Measurements from ENCODE around the gene FAM168A. TPM values are rescaled to one million over a fixed set of nuclear protein-coding genes. Genes with fewer than 3 reads are reported as not detected.

Gene FAM168A
- total RNA-seq, 2 experiments from 2014 or later, result 12.2 TPM

DNA sequence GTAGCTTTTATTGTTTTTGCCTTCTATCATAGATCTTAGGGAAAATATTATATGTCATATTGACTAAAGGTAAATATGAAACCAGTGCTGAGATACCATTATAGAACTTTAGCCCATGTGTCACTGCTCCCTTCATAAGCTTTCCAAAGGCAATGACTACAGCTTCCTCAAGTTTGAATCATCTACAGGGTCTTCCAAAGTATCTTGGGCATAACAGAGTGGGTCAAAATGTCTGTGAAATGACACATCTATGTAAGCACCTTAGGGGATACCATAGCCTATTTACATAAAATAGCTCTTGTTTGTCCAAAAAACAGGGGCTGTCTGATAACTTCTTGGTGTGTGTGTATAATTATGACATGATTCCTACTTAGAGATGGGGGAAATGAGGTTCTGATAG, 169.2 kb downstream of the FAM168A start:
- Mint-ChIP-seq H3K27me3 (no peaks in the 10 kb centered on the region), H3K27ac (peak overlapping the region; percentile 40), H3K4me3 (no peak overlapping the region), H3K36me3 (no peaks in the 10 kb centered on the region), H3K9me3 (no peaks in the 10 kb centered on the region), H3K4me1 (ENCODE audit: low read depth) (peaks cover 11% of the 10 kb centered on the region)
- intact Hi-C loops (cut with micrococcal nuclease), result loop anchor here (1.0 kb wide), 1 partner anchor 150 kb away; no protein-coding TSS in a partner anchor
- ChIA-PET CTCF (interaction anchor here (1.7 to 2.2 kb wide), 2 partner anchors 78 to 197 kb away, joined by 4 to 6 read pairs; no protein-coding TSS in a partner anchor), POLR2A (no interaction called here)
- no peak for DNase-seq

DNA sequence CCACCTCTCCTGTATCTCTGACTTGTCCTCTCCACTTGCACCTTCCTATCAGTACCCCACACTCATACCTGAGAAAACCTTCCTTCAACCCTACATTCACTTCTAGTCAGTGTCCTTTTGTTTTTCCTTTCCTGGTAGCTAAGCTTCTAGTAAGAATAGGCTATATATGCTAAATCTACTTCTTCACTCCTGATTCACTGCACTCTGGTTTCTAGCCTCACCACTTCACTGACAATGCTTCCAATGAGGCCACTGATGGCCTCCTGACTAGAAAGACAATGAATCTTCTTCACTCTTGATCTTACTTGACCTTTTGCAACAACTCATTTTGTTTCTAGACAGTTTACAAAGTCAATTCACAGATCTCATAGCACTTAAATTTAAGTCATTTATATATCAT, 169.7 kb downstream of the FAM168A start:
- Mint-ChIP-seq H3K4me3 (no peak overlapping the region), H3K4me1 (ENCODE audit: low read depth) (peaks cover 11% of the 10 kb centered on the region), H3K27ac (peak overlapping the region; percentile 49), H3K36me3 (no peaks in the 10 kb centered on the region), H3K27me3 (no peaks in the 10 kb centered on the region), H3K9me3 (no peaks in the 10 kb centered on the region)
- intact Hi-C loops (cut with micrococcal nuclease), result loop anchor here (1.0 kb wide), 1 partner anchor 150 kb away; no protein-coding TSS in a partner anchor
- DNase-seq, result peak; percentile 28
- ChIA-PET POLR2A (no interaction called here), CTCF (interaction anchor here (0.9 to 2.2 kb wide), 3 partner anchors 77 to 232 kb away, joined by 3 to 6 read pairs (median 4); no protein-coding TSS in a partner anchor)

DNA sequence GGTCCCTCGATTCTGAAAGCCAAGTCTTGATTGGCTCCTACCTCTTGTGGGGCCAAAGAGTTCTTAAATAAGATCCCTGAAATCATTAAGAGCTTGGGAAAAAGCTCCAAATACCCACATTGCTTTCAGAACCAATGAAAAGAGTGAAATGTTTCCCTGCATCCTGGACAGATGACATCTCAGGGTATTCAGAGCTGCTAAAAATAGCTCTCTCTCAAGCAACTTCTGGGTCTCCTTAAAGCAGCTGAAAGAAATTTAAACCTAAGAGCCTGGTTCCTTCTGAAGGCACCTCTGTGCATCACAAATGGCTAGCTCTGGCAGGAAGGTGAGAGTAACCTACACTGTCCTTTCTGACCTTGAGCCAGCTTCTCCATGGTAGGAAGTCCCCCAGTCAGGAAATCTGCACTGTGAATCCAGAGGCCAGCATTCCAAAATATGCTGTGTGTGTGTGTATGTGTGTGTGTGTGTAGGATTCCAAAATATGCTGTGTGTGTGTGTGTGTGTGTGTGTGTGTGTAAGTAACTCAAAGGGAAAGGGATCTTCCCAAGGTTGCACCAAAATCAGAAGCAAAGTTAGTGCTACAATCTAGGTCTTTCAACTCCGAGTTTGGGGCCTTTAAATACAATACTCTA, 171.6 kb downstream of the FAM168A start:
- ChIA-PET POLR2A (interaction anchor here (0.6 kb wide), 1 partner anchor 40 kb away, joined by 3 read pairs; no protein-coding TSS in a partner anchor), CTCF (no interaction called here)
- peaks cover 11% of the 10 kb centered on the region for H3K4me1 Mint-ChIP-seq (ENCODE audit: low read depth)
- no peaks in the 10 kb centered on the region for H3K36me3 Mint-ChIP-seq
- intact Hi-C loops (cut with micrococcal nuclease), result no loop called here
- DNase-seq, result no peak
- H3K27me3 Mint-ChIP-seq, result no peaks in the 10 kb centered on the region
- no peak overlapping the region for H3K27ac Mint-ChIP-seq
- H3K4me3 Mint-ChIP-seq, result no peak overlapping the region
- H3K9me3 Mint-ChIP-seq, result no peaks in the 10 kb centered on the region

DNA sequence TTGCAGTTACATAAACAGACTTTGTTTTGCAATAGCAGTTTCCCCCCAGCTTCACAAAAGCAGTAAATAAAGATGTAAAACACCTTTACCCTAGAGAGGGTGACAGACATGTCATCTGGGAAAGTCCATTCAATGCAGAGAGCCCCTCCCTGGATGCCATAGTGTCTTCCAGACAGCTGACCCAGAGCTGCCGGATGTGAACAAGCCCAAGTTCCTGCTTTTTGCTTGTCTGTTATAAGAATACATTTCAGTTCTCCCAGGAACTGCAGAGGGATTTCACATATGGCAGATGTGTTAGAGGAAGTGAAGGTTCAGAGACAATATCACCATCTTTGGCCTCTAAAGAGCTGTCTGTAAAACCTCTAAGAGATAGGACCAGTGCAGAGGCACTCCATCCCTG, 172.8 kb downstream of the FAM168A start:
- Mint-ChIP-seq H3K27me3 (no peaks in the 10 kb centered on the region), H3K9me3 (no peaks in the 10 kb centered on the region), H3K4me3 (no peak overlapping the region), H3K36me3 (no peaks in the 10 kb centered on the region), H3K27ac (no peak overlapping the region), H3K4me1 (ENCODE audit: low read depth) (peaks cover 11% of the 10 kb centered on the region)
- ChIA-PET CTCF (interaction anchor here (1.2 to 1.5 kb wide), 3 partner anchors 40 to 236 kb away, joined by 3 to 4 read pairs (median 3); no protein-coding TSS in a partner anchor), POLR2A (no interaction called here)
- intact Hi-C loops (cut with micrococcal nuclease), result no loop called here
- no peak for DNase-seq

DNA sequence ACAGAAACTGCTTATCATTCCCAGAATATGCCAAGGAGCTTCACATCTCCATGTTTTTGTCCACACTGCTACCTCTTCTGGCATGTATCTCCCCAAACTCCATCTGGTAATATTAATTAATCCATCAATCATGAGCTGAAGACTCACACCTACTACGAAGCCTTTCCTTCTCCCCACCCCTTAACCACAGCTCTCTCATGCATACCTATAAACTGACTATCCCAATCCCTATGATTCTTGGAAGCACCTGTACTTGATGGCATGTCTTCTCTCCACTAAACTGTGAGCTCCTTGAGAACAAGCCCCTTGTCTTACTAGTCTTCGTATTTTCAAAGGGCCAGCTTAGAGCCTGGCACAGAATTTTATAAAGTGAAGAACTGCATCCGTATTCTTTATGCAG, 174.4 kb downstream of the FAM168A start:
- Mint-ChIP-seq H3K27ac (no peak overlapping the region), H3K4me1 (ENCODE audit: low read depth) (peaks cover 7% of the 10 kb centered on the region), H3K4me3 (no peak overlapping the region), H3K9me3 (no peaks in the 10 kb centered on the region), H3K27me3 (no peaks in the 10 kb centered on the region), H3K36me3 (no peaks in the 10 kb centered on the region)
- ChIA-PET CTCF (interaction anchor here (0.9 to 1.3 kb wide), 3 partner anchors 9 to 583 kb away, joined by 3 to 5 read pairs (median 4); no protein-coding TSS in a partner anchor), POLR2A (interaction anchor here (0.6 to 0.9 kb wide), 2 partner anchors 9 to 15 kb away, joined by 3 to 5 read pairs; no protein-coding TSS in a partner anchor)
- intact Hi-C loops (cut with micrococcal nuclease), result no loop called here
- no peak for DNase-seq

DNA sequence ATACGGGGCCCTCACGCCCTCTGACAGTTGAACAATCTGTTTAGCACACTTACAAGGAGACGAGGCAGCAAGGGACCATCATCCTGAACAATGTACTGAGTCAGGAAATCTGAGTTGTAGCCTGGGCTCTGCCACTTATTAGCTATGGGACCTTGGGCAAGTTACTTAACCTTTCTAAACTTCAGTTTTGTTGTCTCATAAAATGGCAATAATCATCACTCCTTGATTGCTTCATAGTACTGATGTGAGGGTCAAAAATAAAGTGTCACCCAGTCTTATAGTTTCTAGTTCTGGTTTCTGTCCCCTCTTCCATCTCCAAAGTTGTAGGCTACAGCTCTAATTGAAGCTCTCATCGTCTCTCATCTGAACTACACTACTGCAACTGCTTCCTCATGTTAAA, 175.0 kb downstream of the FAM168A start:
- intact Hi-C loops (cut with micrococcal nuclease), result no loop called here
- CTCF ChIA-PET, result interaction anchor here (0.9 to 1.3 kb wide), 2 partner anchors 8 to 583 kb away, joined by 3 to 4 read pairs; no protein-coding TSS in a partner anchor
- no peaks in the 10 kb centered on the region for H3K27me3 Mint-ChIP-seq

DNA sequence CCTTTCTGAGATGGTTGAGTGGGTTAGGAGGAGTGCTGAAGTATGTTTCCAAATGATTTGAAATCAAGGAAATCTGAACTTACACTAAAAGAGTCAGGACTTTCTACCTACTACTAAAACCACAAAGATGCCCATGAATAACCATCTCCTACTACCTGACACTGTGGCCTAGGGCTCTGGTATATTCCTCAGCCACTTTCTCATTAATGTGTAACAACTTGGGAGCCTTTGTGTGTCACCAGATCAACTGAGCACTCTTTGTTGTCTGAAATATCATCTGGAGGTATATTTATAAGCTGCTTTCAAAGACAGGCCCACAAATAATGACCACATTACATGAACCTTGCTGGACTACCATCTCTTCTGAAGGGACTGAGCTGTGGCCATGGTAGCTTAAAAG, 177.8 kb downstream of the FAM168A start:
- Mint-ChIP-seq H3K9me3 (no peaks in the 10 kb centered on the region), H3K4me1 (ENCODE audit: low read depth) (no peaks in the 10 kb centered on the region), H3K4me3 (no peak overlapping the region), H3K36me3 (peaks cover 11% of the 10 kb centered on the region), H3K27me3 (no peaks in the 10 kb centered on the region), H3K27ac (no peak overlapping the region)
- ChIA-PET CTCF (interaction anchor here (1.2 kb wide), 1 partner anchor 125 kb away, joined by 3 read pairs; no protein-coding TSS in a partner anchor), POLR2A (no interaction called here)
- DNase-seq, result no peak
- intact Hi-C loops (cut with micrococcal nuclease), result no loop called here

More for the DNA sequence above, 175.0 kb downstream of the FAM168A start:
- peaks cover 2% of the 10 kb centered on the region for H3K4me1 Mint-ChIP-seq (ENCODE audit: low read depth)
- POLR2A ChIA-PET, result interaction anchor here (0.9 kb wide), 1 partner anchor 9 kb away, joined by 3 read pairs; no protein-coding TSS in a partner anchor
- no peak overlapping the region for H3K27ac Mint-ChIP-seq
- no peaks in the 10 kb centered on the region for H3K9me3 Mint-ChIP-seq
- no peak overlapping the region for H3K4me3 Mint-ChIP-seq
- H3K36me3 Mint-ChIP-seq, result peaks cover 5% of the 10 kb centered on the region
- DNase-seq, result no peak

DNA sequence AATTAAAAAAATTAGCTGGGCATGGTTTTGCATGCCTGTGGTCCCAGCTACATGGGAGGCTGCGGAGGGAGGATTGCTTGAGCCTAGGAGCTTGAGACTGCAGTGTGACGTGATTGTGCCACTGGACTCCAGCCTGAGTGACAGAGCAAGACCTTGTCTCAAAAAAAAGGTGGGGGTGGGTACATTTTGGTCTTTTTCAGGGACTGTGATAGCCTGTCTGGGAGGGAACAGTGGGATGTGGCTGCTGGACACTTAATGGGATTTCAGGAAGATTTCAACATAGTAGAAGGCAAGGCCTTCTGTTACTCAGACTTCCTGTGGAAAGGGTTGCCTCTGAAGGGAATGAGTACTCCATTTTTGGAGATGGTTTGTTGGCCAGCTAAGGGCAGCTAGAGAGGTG, 181.1 kb downstream of the FAM168A start:
- Mint-ChIP-seq H3K4me1 (ENCODE audit: low read depth) (no peaks in the 10 kb centered on the region), H3K27ac (no peak overlapping the region), H3K9me3 (no peaks in the 10 kb centered on the region), H3K27me3 (no peaks in the 10 kb centered on the region), H3K36me3 (peaks cover 11% of the 10 kb centered on the region), H3K4me3 (no peak overlapping the region)
- no peak for DNase-seq
- ChIA-PET CTCF (no interaction called here), POLR2A (no interaction called here)
- intact Hi-C loops (cut with micrococcal nuclease), result no loop called here

DNA sequence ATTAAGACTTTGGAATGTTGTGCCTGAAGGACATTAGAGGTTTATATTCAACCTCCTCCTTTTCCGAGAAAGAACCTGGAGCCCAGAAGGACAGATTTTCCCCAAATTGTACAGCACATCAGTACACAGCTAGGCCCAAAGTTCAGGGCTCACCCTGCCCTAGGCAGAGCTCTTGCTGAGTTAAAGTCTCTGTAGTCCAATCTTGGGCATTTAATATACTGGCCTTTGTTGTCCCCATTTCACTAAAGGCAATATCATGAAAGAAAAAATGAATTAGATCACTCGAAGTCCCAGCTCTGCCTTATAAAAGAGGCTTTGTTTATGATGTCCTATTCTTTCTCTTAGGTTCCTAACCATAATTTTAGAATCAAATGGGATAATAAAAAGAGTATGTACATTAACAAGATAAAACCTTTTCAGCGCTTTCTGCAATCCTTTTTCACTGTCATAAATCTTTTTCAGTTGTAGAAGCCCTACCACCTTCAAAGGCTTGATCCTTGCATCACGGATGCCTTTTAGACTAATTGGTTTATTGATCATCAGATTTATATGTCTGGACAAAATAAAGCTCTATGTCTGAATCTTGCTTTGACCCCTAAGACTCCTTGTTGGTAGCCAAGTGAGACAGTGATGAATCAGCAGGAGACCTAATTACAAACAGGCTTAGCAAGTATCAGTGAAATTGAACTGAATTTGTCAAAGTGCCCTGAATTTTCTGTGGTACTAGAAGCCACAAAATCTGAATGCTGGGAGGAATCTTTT, 181.9 kb downstream of the FAM168A start:
- Mint-ChIP-seq H3K27me3 (no peaks in the 10 kb centered on the region), H3K4me1 (ENCODE audit: low read depth) (no peaks in the 10 kb centered on the region), H3K27ac (no peak overlapping the region), H3K36me3 (peaks cover 11% of the 10 kb centered on the region), H3K9me3 (no peaks in the 10 kb centered on the region), H3K4me3 (no peak overlapping the region)
- no peak for DNase-seq
- intact Hi-C loops (cut with micrococcal nuclease), result no loop called here
- POLR2A ChIA-PET, result interaction anchor here (0.5 kb wide), 1 partner anchor 84 kb away, joined by 3 read pairs; no protein-coding TSS in a partner anchor
- CTCF ChIA-PET, result no interaction called here

DNA sequence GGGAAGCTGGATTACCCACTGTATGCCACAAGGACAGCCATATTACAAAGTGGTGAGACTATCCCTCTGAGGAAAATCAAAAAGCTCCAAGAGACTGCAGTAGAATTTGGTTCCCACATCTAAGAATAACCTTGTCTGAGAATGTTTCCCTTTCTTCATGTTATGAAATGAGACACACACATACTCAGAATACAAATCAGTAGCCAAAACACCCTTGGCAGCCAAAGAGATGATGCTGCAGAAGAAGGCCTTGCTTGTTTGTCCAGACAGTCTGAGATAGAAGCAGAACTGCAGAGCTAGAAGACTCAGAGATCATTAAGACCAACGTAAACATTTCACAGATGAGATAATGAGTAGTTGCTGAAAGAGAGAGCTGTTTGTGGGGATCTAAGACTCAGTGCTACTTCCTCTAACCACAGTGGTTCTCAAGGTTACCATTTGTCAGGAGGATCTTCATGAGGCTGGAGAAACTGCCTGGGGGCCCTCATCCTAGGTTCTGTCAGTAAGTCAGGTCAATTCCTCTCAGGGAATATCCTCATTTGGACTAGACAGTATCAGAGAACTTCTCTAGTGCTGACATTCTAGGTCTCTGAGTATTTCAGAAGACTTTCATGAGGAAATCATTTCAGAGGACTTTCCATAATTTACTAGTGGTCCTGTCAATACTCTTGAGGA, 182.8 kb downstream of the FAM168A start:
- CTCF ChIA-PET, result interaction anchor here (0.7 to 2.5 kb wide), 5 partner anchors 8 to 79 kb away, joined by 3 to 13 read pairs (median 4); no protein-coding TSS in a partner anchor
- Mint-ChIP-seq H3K4me3 (no peak overlapping the region), H3K4me1 (ENCODE audit: low read depth) (no peaks in the 10 kb centered on the region)

DNA sequence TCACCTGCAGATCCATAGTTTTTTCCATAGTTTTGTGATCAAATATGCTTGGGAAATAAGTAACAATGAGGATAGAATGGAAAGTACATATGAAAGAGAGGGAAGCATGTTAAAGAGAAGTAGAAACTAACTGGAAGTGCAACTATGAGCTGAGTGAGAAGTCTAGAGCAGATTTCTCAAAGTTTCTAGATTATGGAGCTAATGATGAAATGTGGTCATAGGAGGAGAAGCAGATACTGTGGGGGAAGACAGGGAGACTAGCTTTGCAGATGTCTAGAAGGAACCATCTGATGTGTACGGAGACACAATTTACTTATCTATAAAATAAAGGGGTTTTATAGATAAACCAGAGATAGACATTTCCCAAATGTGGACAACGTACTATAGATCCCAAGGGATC, 184.7 kb downstream of the FAM168A start:
- H3K27me3 Mint-ChIP-seq, result no peaks in the 10 kb centered on the region
- CTCF ChIA-PET, result interaction anchor here (0.6 to 2.5 kb wide), 2 partner anchors 62 to 205 kb away, joined by 3 to 13 read pairs; no protein-coding TSS in a partner anchor
- no peaks in the 10 kb centered on the region for H3K4me1 Mint-ChIP-seq (ENCODE audit: low read depth)
- POLR2A ChIA-PET, result no interaction called here
- H3K27ac Mint-ChIP-seq, result no peak overlapping the region
- H3K4me3 Mint-ChIP-seq, result no peak overlapping the region
- intact Hi-C loops (cut with micrococcal nuclease), result no loop called here
- no peak for DNase-seq
- H3K9me3 Mint-ChIP-seq, result no peaks in the 10 kb centered on the region
- peaks cover 16% of the 10 kb centered on the region for H3K36me3 Mint-ChIP-seq

More for the DNA sequence above, 182.8 kb downstream of the FAM168A start:
- intact Hi-C loops (cut with micrococcal nuclease), result no loop called here
- H3K27me3 Mint-ChIP-seq, result no peaks in the 10 kb centered on the region
- DNase-seq, result no peak
- no peak overlapping the region for H3K27ac Mint-ChIP-seq
- POLR2A ChIA-PET, result no interaction called here
- H3K36me3 Mint-ChIP-seq, result peaks cover 11% of the 10 kb centered on the region
- no peaks in the 10 kb centered on the region for H3K9me3 Mint-ChIP-seq

DNA sequence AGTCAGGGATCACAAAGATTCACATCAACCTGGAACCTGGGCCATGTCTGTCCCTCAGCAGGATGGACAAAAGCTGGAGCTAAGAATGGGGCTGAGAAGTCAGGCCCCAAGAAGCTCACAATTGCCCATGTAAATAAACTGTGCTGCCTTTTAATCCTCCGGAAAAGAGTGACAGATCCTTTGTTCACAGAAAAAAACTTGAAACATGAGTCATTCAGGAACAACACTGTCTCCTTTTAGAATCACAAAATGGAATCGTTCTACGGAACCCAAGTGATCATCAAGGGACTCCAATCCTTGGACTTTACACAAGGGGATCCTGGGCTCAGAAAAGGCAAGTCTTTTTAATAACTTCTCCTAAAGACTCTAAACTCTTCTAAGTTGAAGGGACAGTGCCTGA, 185.6 kb downstream of the FAM168A start:
- CTCF ChIA-PET, result no interaction called here
- no peak for DNase-seq
- H3K27ac Mint-ChIP-seq, result no peak overlapping the region
- intact Hi-C loops (cut with micrococcal nuclease), result no loop called here
- no peaks in the 10 kb centered on the region for H3K9me3 Mint-ChIP-seq
- POLR2A ChIA-PET, result no interaction called here
- H3K4me1 Mint-ChIP-seq (ENCODE audit: low read depth), result no peaks in the 10 kb centered on the region
- H3K27me3 Mint-ChIP-seq, result no peaks in the 10 kb centered on the region
- H3K4me3 Mint-ChIP-seq, result no peak overlapping the region
- peaks cover 10% of the 10 kb centered on the region for H3K36me3 Mint-ChIP-seq
